Measurements from ENCODE around the gene GPRC5C.

DNA sequence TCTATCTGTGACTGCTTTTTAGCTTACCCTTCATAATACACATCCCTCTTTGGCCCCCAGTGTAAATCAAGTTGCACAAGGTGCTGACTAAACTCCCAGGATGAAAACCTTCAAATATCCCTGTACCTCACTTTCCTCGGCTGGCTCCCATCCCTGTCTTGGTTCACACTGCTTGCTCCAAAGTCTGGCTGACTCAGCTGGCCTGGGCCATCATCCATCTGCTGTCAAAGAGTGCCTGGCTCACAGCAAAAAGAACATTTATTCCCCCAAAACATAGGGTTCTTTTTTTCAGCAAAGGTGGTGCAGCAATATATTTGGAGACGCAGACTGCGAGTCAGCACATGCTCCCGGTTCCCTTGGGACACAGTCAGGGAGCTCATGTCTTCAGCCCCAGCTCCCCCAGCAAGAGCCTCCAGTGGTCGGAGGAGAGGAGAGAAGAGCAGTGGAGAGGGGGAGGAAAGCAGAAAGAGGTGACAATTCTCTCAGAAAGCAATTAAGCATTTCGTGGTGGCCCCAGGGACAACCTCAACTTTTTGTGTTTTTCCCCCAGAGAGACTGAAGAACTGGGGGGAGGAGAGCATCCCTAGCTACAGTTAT, 38.4 kb upstream of the GPRC5C start:
- TF ChIP-seq, protein P1, sequence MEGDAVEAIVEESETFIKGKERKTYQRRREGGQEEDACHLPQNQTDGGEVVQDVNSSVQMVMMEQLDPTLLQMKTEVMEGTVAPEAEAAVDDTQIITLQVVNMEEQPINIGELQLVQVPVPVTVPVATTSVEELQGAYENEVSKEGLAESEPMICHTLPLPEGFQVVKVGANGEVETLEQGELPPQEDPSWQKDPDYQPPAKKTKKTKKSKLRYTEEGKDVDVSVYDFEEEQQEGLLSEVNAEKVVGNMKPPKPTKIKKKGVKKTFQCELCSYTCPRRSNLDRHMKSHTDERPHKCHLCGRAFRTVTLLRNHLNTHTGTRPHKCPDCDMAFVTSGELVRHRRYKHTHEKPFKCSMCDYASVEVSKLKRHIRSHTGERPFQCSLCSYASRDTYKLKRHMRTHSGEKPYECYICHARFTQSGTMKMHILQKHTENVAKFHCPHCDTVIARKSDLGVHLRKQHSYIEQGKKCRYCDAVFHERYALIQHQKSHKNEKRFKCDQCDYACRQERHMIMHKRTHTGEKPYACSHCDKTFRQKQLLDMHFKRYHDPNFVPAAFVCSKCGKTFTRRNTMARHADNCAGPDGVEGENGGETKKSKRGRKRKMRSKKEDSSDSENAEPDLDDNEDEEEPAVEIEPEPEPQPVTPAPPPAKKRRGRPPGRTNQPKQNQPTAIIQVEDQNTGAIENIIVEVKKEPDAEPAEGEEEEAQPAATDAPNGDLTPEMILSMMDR (IDR thresholded peaks at IDR 0.05): no peak
- no peak for TF ChIP-seq POLR2A (IDR thresholded peaks at IDR 0.05)
- TF ChIP-seq EP300 (IDR thresholded peaks at IDR 0.05): no peak
